Activated CD8-positive, alpha-beta memory T cell treated with anti-CD3 and anti-CD28 coated beads for 4 hours (primary cell): ENCODE results near the gene PRKG1.

Experiments
- DNase-seq, 2 donors: peaks; one replicate each; pipeline ENCODE4 v3.0.0-alpha.2; 2020; ENCODE audit warnings: low read depth in 2 of 2

Gene PRKG1

GRCh38 chr10:52056291-52056690, 982.0 kb downstream of the PRKG1 start:
- DNase-seq = no peak

GRCh38 chr10:52059089-52059488, 984.8 kb downstream of the PRKG1 start:
- DNase-seq = no peak

GRCh38 chr10:52063159-52063558, 988.9 kb downstream of the PRKG1 start:
- DNase-seq = no peak

GRCh38 chr10:52064084-52064845, 990.0 kb downstream of the PRKG1 start:
- DNase-seq = no peak

- no peak for DNase-seq
These were observed 992.1 kb downstream of the PRKG1 start for GRCh38 chr10:52066383-52066782.

DNA sequence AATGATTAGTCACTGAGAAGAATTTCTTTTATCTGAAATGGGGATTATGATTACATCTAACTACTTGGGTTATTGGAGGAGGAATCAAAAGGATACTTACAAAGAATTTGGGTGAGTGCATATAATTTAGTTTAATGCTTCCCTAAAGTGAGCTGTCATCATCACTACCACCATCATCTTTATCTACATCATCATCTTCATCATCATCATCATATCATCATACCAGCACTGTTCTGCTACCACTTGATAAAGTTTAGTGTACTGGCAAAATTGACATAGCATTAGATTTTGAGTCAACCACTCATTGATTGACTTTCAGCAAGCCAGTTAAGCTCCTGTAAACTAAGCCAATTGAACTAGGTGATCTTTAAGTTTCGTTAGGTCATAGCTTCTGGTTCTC, 994.2 kb downstream of the PRKG1 start:
- DNase-seq = no peak

- DNase-seq = no peak
These were observed 997.5 kb downstream of the PRKG1 start for GRCh38 chr10:52071814-52072213.

DNA sequence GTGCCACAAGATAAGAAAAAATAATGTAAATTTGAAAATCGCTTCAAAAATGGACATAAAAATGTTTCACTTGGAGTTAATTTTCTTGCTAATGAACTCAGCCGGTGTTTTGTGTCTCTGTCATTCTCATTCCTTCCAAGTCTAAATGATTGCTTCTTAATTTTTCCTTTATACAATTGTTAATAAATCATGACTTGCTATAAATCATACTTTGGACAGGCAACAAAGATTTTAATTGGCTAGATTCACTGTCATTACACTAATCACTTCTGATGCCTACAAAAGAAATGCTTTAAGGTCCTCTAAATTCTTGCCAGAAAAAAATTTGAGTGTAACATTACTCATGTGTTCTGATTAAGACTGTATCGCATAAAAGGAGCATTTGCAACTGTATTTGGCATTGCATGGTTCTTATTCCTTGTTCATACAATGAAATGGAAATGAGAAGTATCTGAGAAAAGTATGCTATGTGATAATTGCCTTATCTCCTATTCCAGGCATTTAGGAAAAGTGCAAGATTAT, 1000.3 kb downstream of the PRKG1 start:
- no peak for DNase-seq

GRCh38 chr10:52077814-52078213, 1003.5 kb downstream of the PRKG1 start:
- no peak for DNase-seq

DNA sequence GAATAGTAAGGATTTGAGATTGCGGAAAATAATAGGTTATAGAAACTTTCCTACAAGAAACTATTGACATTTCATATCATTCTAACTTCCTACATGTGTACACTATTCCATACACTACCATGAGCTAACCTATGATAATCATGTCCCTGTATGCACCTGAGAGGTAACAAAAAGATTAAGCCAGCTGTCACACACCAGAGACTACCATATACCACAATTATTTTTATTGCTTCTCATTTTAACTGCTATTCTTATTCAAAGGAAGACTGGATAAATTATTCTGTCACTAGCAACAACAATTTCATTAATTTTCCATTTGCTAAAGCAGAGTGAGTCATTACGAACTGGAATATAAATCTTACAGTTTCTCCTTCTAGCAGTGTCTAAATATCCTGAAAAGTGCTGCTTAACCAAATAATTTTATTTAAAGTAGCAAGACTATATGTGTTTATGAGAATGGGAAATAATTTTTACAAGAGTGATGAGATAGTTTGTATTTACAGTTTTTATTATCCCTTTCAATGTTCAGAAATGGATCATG, 1004.2 kb downstream of the PRKG1 start:
- DNase-seq = no peak

DNA sequence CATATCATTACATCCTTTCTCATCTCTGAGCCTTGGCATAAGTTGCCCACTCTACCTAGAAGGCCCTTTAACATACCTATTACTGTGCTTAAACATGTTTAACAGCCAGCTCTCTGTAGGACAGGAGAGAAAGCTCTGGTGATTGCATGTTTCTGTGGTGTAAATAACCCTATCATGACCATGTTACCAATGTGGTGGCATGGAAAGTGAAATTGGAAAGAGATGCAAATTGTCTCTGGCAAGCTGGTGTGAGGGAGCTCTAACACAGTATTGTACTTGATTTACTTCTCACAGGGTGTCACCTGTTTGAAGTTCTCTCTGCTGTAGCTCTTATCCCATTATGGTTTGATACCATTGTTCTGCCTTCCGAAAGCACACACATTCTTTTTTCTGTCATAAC, 1008.0 kb downstream of the PRKG1 start:
- no peak for DNase-seq

GRCh38 chr10:52083422-52083821, 1009.1 kb downstream of the PRKG1 start:
- no peak for DNase-seq

DNA sequence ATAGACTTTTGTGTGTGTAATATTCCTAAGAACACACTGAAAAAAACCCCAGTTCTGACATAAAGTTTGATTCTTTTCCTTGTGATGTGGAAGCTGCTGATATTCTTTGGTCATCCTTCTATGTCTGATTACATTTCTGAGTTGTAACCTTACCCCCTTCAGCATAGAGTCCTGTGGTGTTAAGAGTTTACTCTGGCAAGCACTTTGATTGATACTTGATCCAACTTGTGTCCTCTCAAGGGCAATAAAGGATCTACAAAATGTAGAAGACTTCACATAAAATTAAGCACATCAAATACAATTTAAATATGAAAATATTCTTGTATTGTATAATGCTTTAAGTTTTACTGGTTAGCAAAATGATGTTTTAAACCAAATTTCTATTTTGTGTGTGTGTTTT, 1018.1 kb downstream of the PRKG1 start:
- no peak for DNase-seq

DNA sequence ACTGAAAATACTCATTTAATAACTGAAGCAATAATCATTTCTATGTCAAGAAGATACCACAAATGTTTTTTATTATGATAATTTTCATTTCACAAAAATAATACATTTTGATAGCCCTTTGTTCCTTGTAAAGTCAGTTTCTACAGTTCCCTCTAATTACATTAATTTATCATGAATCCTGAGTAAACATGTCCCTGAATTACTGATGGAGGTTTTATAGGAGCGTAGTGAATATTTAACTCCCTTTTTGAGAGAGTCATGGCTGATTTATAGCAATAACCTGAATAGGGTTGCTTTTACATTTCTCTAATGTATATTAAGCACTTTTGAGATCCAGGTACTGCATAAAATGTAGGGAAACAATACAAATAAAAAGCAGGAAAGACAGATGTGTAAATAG, 1023.8 kb downstream of the PRKG1 start:
- no peak for DNase-seq

GRCh38 chr10:52099026-52099600, 1024.8 kb downstream of the PRKG1 start:
- no peak for DNase-seq

DNA sequence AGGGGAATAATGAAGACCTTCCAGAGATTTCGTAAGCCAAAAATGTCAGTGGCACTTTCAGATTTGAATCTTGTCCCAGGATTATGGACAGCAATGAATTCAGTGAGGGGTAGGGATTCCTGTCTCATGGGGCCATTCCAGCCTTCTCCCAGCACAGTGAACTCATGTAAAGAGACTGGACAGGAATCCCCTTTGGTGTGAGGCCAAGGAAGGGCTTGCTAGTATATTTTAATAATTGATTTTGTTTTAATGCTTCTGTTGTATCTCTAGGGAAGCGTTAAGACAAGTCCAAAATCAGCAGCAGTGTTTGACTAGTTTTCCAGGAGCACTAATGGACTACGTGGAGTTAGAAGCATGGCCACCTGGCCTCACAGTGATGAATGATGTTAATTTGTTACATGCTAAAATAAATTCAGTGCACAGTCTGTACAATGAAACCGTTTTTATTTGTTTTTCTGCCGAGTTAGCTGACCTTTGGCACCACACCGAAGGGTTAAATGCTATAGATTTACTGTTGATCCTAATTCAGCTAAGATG, 1025.8 kb downstream of the PRKG1 start:
- no peak for DNase-seq

DNA sequence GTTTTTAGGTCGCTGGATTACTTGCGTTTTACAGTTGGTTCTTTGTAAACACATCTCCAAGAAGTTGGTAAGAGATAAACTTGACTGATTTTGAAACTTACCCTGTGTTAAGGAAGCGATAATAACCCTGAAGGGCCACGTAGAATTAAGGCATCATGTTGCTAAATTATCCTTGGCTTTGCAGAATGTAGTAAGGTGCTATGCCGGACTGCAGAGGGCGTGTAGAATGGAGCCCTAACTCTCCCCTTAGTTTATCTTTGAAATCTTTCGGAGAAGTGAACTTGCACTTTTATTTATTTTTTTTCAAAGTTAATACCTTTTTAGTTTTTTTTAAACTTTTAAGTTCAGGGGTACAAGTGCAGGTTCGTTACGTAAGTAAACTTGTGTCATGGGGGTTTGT, 1031.0 kb downstream of the PRKG1 start:
- no peak for DNase-seq

DNA sequence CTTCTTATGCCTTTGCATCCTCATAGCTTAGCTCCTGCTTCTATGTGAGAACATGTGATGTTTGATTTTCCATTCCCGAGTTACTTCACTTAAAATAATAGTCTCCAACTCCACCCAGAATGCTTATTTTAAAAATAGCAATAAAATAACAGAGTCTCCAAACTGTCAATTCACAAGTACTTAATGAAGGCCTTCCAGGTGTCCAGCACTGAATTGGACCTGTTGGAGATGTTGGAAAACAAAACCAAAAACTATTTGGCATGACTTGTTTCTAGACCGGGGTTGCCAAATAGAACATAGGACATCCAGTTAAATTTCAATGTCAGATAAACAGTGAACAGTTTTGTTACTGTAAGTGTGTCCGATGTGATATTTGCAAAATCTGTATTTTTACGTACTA, 1031.7 kb downstream of the PRKG1 start:
- DNase-seq = no peak

GRCh38 chr10:52106899-52107298, 1032.6 kb downstream of the PRKG1 start:
- DNase-seq = no peak

DNA sequence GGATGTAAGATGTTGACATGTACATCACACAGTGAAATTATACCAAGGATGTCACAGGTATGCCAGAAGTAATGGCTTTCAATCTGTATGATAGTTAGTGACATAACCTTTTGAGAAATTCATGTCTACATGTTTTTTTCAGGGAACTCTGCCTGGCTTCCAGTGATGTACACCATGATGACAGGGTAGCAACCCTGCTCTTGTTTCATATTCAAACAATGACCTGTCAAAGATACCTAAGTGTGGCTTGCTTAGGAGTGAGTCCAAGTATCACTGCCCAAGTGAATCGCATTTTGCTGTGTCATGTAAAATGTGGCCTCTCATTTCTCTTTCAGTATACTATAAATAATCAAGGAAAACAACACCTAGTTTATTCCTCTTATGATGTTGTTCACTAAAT, 1033.9 kb downstream of the PRKG1 start:
- no peak for DNase-seq

DNA sequence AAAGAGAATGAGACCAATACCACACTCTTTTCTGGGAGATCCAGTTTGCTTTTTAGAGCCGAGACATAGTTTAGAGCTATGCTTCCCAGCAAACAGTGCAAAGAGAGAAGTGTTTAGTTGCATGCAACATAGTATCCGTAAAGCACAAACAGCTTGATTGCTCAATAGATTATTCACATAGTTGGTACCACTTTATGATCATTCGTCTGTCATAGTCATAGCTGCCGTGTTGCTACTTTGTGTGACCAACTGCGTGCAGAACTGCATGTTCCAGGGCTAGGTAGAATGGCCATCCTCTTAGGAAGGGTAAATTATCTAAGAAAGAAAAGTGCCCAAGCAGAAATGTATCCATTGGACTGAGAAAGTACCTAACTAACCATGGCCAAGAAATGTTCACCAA, 1036.3 kb downstream of the PRKG1 start:
- DNase-seq = no peak

DNA sequence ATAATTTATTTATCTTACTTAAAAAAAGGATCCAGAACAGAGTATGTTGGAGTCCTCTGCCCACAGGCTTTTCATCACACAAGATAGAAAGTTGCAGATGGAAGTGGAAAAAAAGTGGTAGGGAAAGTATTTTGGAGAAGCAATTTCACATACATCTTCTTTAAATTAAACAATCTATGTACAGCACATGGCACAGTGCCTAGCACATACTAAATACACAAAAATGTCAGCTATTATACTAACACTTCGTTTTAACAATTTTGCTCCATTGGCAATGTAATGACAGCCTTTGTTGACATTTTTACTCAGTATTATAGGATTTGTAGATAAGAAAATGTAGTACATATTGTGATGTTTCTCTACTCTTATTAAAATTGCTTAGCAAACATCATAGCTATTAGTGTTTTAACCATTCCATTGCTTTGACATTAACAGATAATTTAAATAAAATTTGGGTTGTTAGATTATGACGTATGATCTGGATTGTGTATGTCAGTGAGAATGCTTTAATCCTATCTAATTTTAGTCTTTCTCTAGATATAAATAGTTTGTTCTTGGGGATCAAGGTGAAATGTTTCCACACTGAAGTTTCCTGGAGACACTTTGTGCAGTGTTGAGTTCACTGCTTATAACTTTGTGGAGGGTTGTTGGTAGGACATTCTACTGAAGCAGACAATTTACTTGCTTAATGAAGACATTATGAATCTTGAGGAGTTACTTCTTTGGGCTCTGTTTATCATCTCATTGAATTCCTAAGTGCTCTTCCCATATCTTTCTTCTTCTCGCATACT, 1037.0 kb downstream of the PRKG1 start:
- no peak for DNase-seq
